ENCODE results near the gene DDC. TPM values are rescaled to one million over a fixed set of nuclear protein-coding genes. Genes with fewer than 3 reads are reported as not detected.

The DDC gene
- total and polyA plus RNA-seq, 9 donors = 0.24 to 3.3 (median 0.72) TPM

DNA sequence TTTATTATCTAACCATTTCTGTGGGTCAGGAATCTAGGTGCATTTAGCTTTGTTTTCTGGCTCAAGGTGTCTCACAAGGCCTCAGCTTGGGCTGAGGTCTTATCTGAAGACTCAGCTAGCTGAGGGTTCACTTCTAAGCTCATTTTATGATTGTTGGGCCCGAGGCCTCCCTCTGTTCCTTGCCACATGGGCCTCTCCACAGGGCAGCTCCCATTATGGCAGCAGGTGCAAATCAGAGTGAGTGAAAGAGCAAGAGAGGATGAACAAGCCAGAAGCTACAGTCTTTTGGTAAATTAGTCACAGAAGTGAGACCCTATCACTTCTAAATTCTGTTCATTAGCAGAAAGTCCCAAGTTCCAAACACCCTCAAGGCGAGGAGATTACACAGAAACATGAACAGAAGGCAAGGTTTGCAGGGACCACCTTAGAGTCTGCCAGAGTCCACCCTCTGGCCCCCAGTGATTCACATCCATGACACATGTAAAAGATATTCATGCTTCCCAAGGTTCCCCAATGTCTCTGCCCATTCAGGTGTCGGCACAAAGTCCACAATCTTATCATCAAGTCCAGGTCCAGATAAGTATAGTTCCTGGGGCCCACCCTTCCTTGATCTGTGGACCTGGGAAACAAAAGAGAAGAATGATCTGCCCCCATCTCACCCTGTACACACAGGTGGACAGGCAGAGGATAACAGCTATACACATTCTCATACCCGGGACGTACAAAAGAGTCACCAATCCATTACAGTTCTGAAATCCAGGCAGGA is 138.7 kb downstream of the DDC start:
- intact Hi-C loops (cut with DNase I) = loop anchor here in 1 of 4 donors (5.0 kb wide), 1 partner anchor 1769 kb away; no protein-coding TSS in a partner anchor
- no peaks in the 10 kb centered on the region for H3K27me3 ChIP-seq
- TF ChIP-seq EP300 (IDR thresholded peaks at IDR 0.05) (no peak), POLR2A (IDR thresholded peaks at IDR 0.05) (no peak)
- TF ChIP-seq, protein P1, sequence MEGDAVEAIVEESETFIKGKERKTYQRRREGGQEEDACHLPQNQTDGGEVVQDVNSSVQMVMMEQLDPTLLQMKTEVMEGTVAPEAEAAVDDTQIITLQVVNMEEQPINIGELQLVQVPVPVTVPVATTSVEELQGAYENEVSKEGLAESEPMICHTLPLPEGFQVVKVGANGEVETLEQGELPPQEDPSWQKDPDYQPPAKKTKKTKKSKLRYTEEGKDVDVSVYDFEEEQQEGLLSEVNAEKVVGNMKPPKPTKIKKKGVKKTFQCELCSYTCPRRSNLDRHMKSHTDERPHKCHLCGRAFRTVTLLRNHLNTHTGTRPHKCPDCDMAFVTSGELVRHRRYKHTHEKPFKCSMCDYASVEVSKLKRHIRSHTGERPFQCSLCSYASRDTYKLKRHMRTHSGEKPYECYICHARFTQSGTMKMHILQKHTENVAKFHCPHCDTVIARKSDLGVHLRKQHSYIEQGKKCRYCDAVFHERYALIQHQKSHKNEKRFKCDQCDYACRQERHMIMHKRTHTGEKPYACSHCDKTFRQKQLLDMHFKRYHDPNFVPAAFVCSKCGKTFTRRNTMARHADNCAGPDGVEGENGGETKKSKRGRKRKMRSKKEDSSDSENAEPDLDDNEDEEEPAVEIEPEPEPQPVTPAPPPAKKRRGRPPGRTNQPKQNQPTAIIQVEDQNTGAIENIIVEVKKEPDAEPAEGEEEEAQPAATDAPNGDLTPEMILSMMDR (IDR thresholded peaks at IDR 0.05) = no peak
- no peaks in the 10 kb centered on the region for H3K9me3 ChIP-seq
- no peak for DNase-seq
- 86 to 94% (median 93%) methylated on average over 5 of the region's 5 CpGs for WGBS, 3 donors
- no peaks in the 10 kb centered on the region for H3K4me1 ChIP-seq (ENCODE audit: insufficient read depth)
- no peak overlapping the region for H3K4me3 ChIP-seq
- no peak overlapping the region for H3K27ac ChIP-seq
- no peaks in the 10 kb centered on the region for H3K36me3 ChIP-seq

DNA sequence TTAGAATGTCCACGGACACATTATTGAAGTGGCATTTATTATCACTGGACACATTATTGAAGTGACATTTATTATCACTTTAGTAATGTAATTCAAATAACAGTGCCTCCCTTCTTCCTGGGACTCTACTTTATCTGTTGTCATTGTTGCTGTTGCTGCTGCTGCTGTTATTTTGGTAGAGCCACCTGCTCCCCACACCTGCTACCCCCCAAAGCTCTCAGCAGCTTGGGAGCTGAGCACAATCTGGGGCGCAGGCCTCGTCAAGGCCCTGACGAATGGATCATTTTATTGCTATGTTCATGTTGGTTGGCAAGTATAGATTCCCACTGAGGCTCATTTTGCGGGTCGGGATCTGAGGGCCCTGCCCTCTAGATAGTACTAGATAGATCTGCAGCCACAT is 139.9 kb downstream of the DDC start:
- no peaks in the 10 kb centered on the region for H3K27me3 ChIP-seq
- no peaks in the 10 kb centered on the region for H3K9me3 ChIP-seq
- H3K36me3 ChIP-seq = no peaks in the 10 kb centered on the region
- no peak overlapping the region for H3K4me3 ChIP-seq
- no peaks in the 10 kb centered on the region for H3K4me1 ChIP-seq (ENCODE audit: insufficient read depth)
- H3K27ac ChIP-seq = no peak overlapping the region
- intact Hi-C loops (cut with DNase I) = loop anchor here in 1 of 4 donors (5.0 kb wide), 1 partner anchor 1768 kb away; no protein-coding TSS in a partner anchor
- DNase-seq = no peak
- WGBS, 3 donors = 86 to 91% (median 88%) methylated on average over 6 of the region's 6 CpGs
- TF ChIP-seq EP300 (IDR thresholded peaks at IDR 0.05) = no peak
- TF ChIP-seq, protein P1 (IDR thresholded peaks at IDR 0.05) = no peak
- no peak for TF ChIP-seq POLR2A (IDR thresholded peaks at IDR 0.05)

DNA sequence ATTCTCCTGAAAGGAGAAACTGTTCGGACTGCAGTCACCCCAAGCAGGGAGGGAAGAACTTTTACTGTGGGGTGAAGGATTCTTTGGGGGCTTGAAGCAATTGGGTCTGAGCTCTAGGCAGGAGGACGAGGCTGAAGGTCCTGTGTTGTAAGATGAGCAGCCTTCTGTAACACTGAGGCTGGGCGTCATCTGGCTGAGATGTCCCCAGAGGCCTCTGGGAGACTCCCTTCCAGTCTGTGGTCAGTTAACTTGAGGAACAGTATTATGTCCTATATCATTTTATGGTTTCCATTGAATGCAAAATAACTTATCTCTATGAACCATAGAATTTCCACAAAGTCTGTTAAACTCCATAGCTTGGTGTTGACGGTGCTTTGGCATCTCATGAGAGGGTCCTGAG is 141.3 kb downstream of the DDC start:
- 62 to 81% (median 64%) methylated on average over 4 of the region's 4 CpGs for WGBS, 3 donors
- Histone ChIP-seq H3K27me3 (no peaks in the 10 kb centered on the region), H3K27ac (no peak overlapping the region), H3K4me1 (ENCODE audit: insufficient read depth) (no peaks in the 10 kb centered on the region), H3K4me3 (no peak overlapping the region), H3K9me3 (no peaks in the 10 kb centered on the region), H3K36me3 (no peaks in the 10 kb centered on the region)
- DNase-seq = no peak
- intact Hi-C loops (cut with DNase I) = no loop called here
- TF ChIP-seq, protein P1 (IDR thresholded peaks at IDR 0.05) = no peak
- TF ChIP-seq POLR2A (IDR thresholded peaks at IDR 0.05) (no peak), EP300 (IDR thresholded peaks at IDR 0.05) (no peak)

DNA sequence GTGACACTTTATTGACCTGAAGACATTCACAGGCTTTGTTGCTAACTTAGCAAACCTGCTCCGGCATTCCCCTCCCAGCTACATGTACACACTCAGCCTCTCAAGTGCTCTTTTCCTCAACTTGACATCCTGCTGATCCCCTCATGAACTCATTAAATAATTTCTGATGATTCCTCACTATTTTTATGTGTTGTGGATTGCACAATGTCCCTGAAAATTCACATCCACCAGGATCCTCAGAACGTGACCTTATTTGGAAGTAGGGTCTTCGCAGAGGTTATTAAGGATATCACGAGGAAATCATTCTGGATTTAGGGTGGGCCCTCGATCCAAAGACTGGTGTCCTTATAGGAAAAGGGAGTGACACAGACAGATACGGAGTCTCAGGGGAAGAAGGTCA is 142.3 kb downstream of the DDC start:
- intact Hi-C loops (cut with DNase I) = no loop called here
- 80 to 92% (median 89%) methylated on average over 6 of the region's 6 CpGs for WGBS, 3 donors

More for the DNA sequence above, 142.3 kb downstream of the DDC start:
- no peak for TF ChIP-seq EP300 (IDR thresholded peaks at IDR 0.05)
- TF ChIP-seq POLR2A (IDR thresholded peaks at IDR 0.05) = no peak
- TF ChIP-seq, protein P1 (IDR thresholded peaks at IDR 0.05) = no peak
- no peaks in the 10 kb centered on the region for H3K27me3 ChIP-seq
- no peaks in the 10 kb centered on the region for H3K9me3 ChIP-seq
- no peaks in the 10 kb centered on the region for H3K4me1 ChIP-seq (ENCODE audit: insufficient read depth)
- no peak for DNase-seq
- H3K4me3 ChIP-seq = no peak overlapping the region
- H3K36me3 ChIP-seq = no peaks in the 10 kb centered on the region
- H3K27ac ChIP-seq = no peak overlapping the region

Measured in ovary (tissue), 9 donors.